Measurements from ENCODE around the gene STEAP1B. TPM values are rescaled to one million over a fixed set of nuclear protein-coding genes. Genes with fewer than 3 reads are reported as not detected.

STEAP1B gene
- total RNA-seq, 1 donor from 2014 or later, result not detected

- H3K4me1 Mint-ChIP-seq (ENCODE audit: low read depth, unreplicated experiment), result peaks cover 2% of the 10 kb centered on the region
- peaks cover 2% of the 10 kb centered on the region for H3K27me3 Mint-ChIP-seq (ENCODE audit: unreplicated experiment)
- H3K4me3 Mint-ChIP-seq (ENCODE audit: unreplicated experiment), result no peak overlapping the region
- no peak overlapping the region for H3K27ac Mint-ChIP-seq (ENCODE audit: unreplicated experiment)
- DNase-seq, result no peak
- no peaks in the 10 kb centered on the region for H3K36me3 Mint-ChIP-seq (ENCODE audit: unreplicated experiment)
- H3K9me3 Mint-ChIP-seq (ENCODE audit: unreplicated experiment), result peaks cover 1% of the 10 kb centered on the region
- no peak for TF ChIP-seq CTCF (IDR thresholded peaks at IDR 0.05; ENCODE audit: partially characterized antibody, unreplicated experiment)
These were observed 29.0 kb downstream of the STEAP1B start for GRCh38 chr7:22470981-22471380.

- Mint-ChIP-seq H3K9me3 (ENCODE audit: unreplicated experiment) (peaks cover 1% of the 10 kb centered on the region), H3K36me3 (ENCODE audit: unreplicated experiment) (no peaks in the 10 kb centered on the region), H3K4me1 (ENCODE audit: low read depth, unreplicated experiment) (peaks cover 2% of the 10 kb centered on the region), H3K27ac (ENCODE audit: unreplicated experiment) (no peak overlapping the region), H3K4me3 (ENCODE audit: unreplicated experiment) (no peak overlapping the region), H3K27me3 (ENCODE audit: unreplicated experiment) (peaks cover 2% of the 10 kb centered on the region)
- no peak for DNase-seq
- TF ChIP-seq CTCF (IDR thresholded peaks at IDR 0.05; ENCODE audit: partially characterized antibody, unreplicated experiment), result no peak
These were observed 30.4 kb downstream of the STEAP1B start for GRCh38 chr7:22469371-22470143.

- no peak for DNase-seq
- Mint-ChIP-seq H3K9me3 (ENCODE audit: unreplicated experiment) (peaks cover 1% of the 10 kb centered on the region), H3K27ac (ENCODE audit: unreplicated experiment) (no peak overlapping the region), H3K4me3 (ENCODE audit: unreplicated experiment) (no peak overlapping the region), H3K27me3 (ENCODE audit: unreplicated experiment) (peaks cover 2% of the 10 kb centered on the region), H3K36me3 (ENCODE audit: unreplicated experiment) (no peaks in the 10 kb centered on the region), H3K4me1 (ENCODE audit: low read depth, unreplicated experiment) (peaks cover 2% of the 10 kb centered on the region)
- TF ChIP-seq CTCF (IDR thresholded peaks at IDR 0.05; ENCODE audit: partially characterized antibody, unreplicated experiment), result no peak
These were observed 31.4 kb downstream of the STEAP1B start for GRCh38 chr7:22468609-22469008.

- no peak for DNase-seq
- TF ChIP-seq CTCF (IDR thresholded peaks at IDR 0.05; ENCODE audit: partially characterized antibody, unreplicated experiment), result no peak
- Mint-ChIP-seq H3K27ac (ENCODE audit: unreplicated experiment) (no peak overlapping the region), H3K9me3 (ENCODE audit: unreplicated experiment) (peaks cover 3% of the 10 kb centered on the region), H3K36me3 (ENCODE audit: unreplicated experiment) (no peaks in the 10 kb centered on the region), H3K27me3 (ENCODE audit: unreplicated experiment) (no peaks in the 10 kb centered on the region), H3K4me1 (ENCODE audit: low read depth, unreplicated experiment) (no peaks in the 10 kb centered on the region), H3K4me3 (ENCODE audit: unreplicated experiment) (no peak overlapping the region)
These were observed 35.7 kb downstream of the STEAP1B start for GRCh38 chr7:22464299-22464698.

GRCh38 chr7:22460363-22460988 is 39.5 kb downstream of the STEAP1B start:
- Mint-ChIP-seq H3K4me1 (ENCODE audit: low read depth, unreplicated experiment) (no peaks in the 10 kb centered on the region), H3K9me3 (ENCODE audit: unreplicated experiment) (peaks cover 2% of the 10 kb centered on the region), H3K4me3 (ENCODE audit: unreplicated experiment) (no peak overlapping the region), H3K27me3 (ENCODE audit: unreplicated experiment) (no peaks in the 10 kb centered on the region), H3K27ac (ENCODE audit: unreplicated experiment) (no peak overlapping the region), H3K36me3 (ENCODE audit: unreplicated experiment) (no peaks in the 10 kb centered on the region)
- no peak for DNase-seq
- no peak for TF ChIP-seq CTCF (IDR thresholded peaks at IDR 0.05; ENCODE audit: partially characterized antibody, unreplicated experiment)
